Testis (tissue), 3 donors: ENCODE results near the gene HLCS. TPM values are rescaled to one million over a fixed set of nuclear protein-coding genes. Genes with fewer than 3 reads are reported as not detected.

Source experiments
- DNase-seq: peaks from one replicate; pipeline ENCODE4 v3.0.0-alpha.2; 2019
- H3K27ac ChIP-seq, 2 donors: fragments of 200-600 bp; sonication (generic); one replicate each; pipeline ENCODE4 v1.5.1; 2019
- H3K27me3 ChIP-seq: fragments of 200-600 bp; sonication (generic); one replicate; pipeline ENCODE4 v1.5.1; 2019
- H3K36me3 ChIP-seq: fragments of 200-600 bp; sonication (generic); one replicate; pipeline ENCODE4 v1.5.1; 2017; ENCODE audit warnings: low read depth; ENCODE audit errors: missing control alignments
- H3K4me1 ChIP-seq: fragments of 200-600 bp; sonication (generic); one replicate; pipeline ENCODE4 v1.5.1; 2019
- H3K4me3 ChIP-seq, 2 donors: fragments of 200-600 bp; sonication (generic); one replicate each; pipeline ENCODE4 v1.5.1; 2017 to 2019
- H3K9me3 ChIP-seq: fragments of 200-600 bp; sonication (generic); one replicate; pipeline ENCODE4 v1.5.1; 2017
- POLR2A ChIP-seq: fragments of 450-650 bp; IDR thresholded peaks from one replicate; pipeline ENCODE4 v1.6.1; 2017; ENCODE audit warnings: antibody characterized with exemption, mild to moderate bottlenecking, moderate library complexity
- WGBS, 2 donors: methylation state at CpG; one replicate each; pipeline ENCODE4 v1.1.5; 2018; 5-methylcytosine and 5-hydroxymethylcytosine counted together
- intact Hi-C: fragments of 100-400 bp; cut with DNase I; formaldehyde crosslinking; loops from one replicate; pipeline ENCODE4 v1.15.1; 2023; ENCODE audit warnings: low total_unique reads
- polyA plus RNA-seq: library from polyadenylated mRNA; stranded (reverse); fragments of 350-450 nt; fragmentation: Illumina TruSeq; extraction: RNeasy Lipid Tissue Mini Kit (QIAGEN cat#74804); gene quantifications from one replicate; pipeline ENCODE4 v1.2.3, GENCODE V29; 2014; ENCODE audit warnings: low read depth, low replicate concordance; ENCODE audit not compliant: insufficient read depth
- total RNA-seq, 2 donors: library from RNA; depleted of rRNA; stranded (reverse); fragments of >200 nt; gene quantifications; one replicate each; pipeline ENCODE4 v1.2.3, GENCODE V29; 2016
- TF ChIP-seq, protein P1 (sequence below), 3 experiments: fragments of 450-650 bp in 2 of 3; fragments of 200-600 bp in 1 of 3; sonication (generic) in 1 of 3; IDR thresholded peaks; one replicate each; pipeline ENCODE4 v1.5.1; 2016 to 2019; ENCODE audit warnings: antibody characterized with exemption in 3 of 3, mild to moderate bottlenecking in 2 of 3, moderate library complexity in 1 of 3

Gene HLCS
- total and polyA plus RNA-seq, 3 donors from 2014 or later: 19.5 to 38.1 (median 30.1) TPM

- TF ChIP-seq, protein P1, sequence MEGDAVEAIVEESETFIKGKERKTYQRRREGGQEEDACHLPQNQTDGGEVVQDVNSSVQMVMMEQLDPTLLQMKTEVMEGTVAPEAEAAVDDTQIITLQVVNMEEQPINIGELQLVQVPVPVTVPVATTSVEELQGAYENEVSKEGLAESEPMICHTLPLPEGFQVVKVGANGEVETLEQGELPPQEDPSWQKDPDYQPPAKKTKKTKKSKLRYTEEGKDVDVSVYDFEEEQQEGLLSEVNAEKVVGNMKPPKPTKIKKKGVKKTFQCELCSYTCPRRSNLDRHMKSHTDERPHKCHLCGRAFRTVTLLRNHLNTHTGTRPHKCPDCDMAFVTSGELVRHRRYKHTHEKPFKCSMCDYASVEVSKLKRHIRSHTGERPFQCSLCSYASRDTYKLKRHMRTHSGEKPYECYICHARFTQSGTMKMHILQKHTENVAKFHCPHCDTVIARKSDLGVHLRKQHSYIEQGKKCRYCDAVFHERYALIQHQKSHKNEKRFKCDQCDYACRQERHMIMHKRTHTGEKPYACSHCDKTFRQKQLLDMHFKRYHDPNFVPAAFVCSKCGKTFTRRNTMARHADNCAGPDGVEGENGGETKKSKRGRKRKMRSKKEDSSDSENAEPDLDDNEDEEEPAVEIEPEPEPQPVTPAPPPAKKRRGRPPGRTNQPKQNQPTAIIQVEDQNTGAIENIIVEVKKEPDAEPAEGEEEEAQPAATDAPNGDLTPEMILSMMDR (IDR thresholded peaks at IDR 0.05): no peak
- TF ChIP-seq POLR2A: no peak
- no peak overlapping the region for H3K27ac ChIP-seq
- no peak for DNase-seq
- H3K4me3 ChIP-seq: no peak overlapping the region
- H3K36me3 ChIP-seq: no peaks in the 10 kb centered on the region
- 89 to 97% methylated on average over 4 of the region's 4 CpGs for WGBS, 2 donors
- H3K27me3 ChIP-seq: no peaks in the 10 kb centered on the region
- no peaks in the 10 kb centered on the region for H3K9me3 ChIP-seq
- intact Hi-C loops: no loop called here
- no peaks in the 10 kb centered on the region for H3K4me1 ChIP-seq
Observed at GRCh38 chr21:36800734-36801133, 165.7 kb downstream of the HLCS start.

DNA sequence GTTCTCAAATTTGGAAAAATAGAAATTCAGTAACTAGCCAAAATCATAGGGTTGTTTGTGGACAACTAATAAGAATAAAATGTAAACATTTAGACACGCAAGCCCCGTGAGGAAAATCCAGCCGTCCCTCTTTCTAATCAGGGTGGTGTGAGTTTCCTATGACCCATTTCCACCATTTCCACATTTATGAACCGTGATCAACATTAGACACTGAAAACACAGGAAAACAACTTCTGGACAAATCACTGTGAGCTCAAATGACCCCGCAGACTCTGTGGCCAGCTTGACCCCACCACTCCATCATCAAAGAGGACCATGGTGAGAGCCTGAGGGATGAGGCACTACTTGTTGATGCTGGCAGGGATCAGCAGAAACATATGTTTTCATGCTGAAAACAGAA lies 166.6 kb downstream of the HLCS start:
- Histone ChIP-seq H3K4me1 (no peaks in the 10 kb centered on the region), H3K27me3 (no peaks in the 10 kb centered on the region), H3K36me3 (no peaks in the 10 kb centered on the region), H3K27ac (no peak overlapping the region), H3K9me3 (no peaks in the 10 kb centered on the region), H3K4me3 (no peak overlapping the region)
- intact Hi-C loops: no loop called here
- no peak for TF ChIP-seq POLR2A
- TF ChIP-seq, protein P1 (IDR thresholded peaks at IDR 0.05): no peak
- 86 to 93% methylated on average over 5 of the region's 5 CpGs for WGBS, 2 donors
- DNase-seq: no peak

DNA sequence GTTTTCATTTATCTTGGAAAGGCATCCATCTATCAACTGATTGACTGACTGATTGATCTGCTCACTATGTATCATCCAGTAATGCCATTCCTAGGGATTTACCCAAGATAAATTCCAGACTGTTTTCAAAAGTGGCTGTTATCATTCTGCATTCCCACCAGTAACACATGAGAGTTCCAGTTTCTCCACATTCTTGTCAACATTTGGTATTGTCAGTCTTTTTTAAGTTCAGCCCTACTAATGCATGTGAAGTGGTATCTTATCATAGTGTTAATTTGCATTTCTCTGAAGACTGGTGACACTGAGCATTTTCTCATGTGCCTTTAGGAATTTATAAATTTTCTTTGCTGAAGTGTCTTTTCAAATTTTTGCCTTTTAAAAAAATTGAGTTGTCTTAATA lies 168.0 kb downstream of the HLCS start:
- Histone ChIP-seq H3K27ac (no peak overlapping the region), H3K4me3 (no peak overlapping the region), H3K4me1 (no peaks in the 10 kb centered on the region), H3K27me3 (no peaks in the 10 kb centered on the region), H3K36me3 (no peaks in the 10 kb centered on the region), H3K9me3 (no peaks in the 10 kb centered on the region)
- no peak for DNase-seq
- no peak for TF ChIP-seq POLR2A
- TF ChIP-seq, protein P1 (IDR thresholded peaks at IDR 0.05): no peak
- intact Hi-C loops: no loop called here

GRCh38 chr21:36796070-36796469 lies 170.4 kb downstream of the HLCS start:
- Histone ChIP-seq H3K9me3 (no peaks in the 10 kb centered on the region), H3K27ac (no peak overlapping the region), H3K4me1 (no peaks in the 10 kb centered on the region), H3K4me3 (no peak overlapping the region), H3K27me3 (no peaks in the 10 kb centered on the region), H3K36me3 (no peaks in the 10 kb centered on the region)
- no peak for TF ChIP-seq POLR2A
- TF ChIP-seq, protein P1 (IDR thresholded peaks at IDR 0.05): no peak
- WGBS, 2 donors: 93 to 96% methylated on average over 2 of the region's 2 CpGs
- DNase-seq: no peak
- intact Hi-C loops: no loop called here

DNA sequence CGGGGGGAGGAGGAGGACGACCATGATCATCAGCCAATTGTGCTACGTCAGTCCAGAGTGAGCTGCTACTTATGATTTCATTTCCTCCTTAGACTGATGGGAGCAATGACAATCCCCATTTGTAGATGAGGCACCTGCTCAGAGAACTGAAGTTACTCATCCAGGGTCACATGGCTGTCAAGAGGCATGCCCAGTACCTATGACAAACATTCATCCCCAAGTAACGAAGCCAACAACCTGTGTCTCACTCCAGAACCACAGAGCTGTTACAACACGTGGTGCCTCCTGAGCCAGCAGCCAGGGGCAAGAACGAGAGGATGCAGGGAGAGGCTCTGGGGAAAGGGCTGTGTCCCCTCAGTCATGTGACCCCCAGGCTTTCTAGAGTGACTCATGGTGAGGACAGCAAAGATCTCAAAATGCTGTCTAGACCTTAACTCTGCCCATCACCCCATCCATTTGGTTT lies 173.9 kb downstream of the HLCS start:
- Histone ChIP-seq H3K27ac (no peak overlapping the region), H3K4me1 (no peaks in the 10 kb centered on the region), H3K36me3 (no peaks in the 10 kb centered on the region), H3K27me3 (no peaks in the 10 kb centered on the region), H3K4me3 (no peak overlapping the region), H3K9me3 (no peaks in the 10 kb centered on the region)
- TF ChIP-seq, protein P1 (IDR thresholded peaks at IDR 0.05): no peak
- TF ChIP-seq POLR2A: no peak
- intact Hi-C loops: no loop called here
- DNase-seq: no peak
- 87 to 91% methylated on average over 6 of the region's 6 CpGs for whole genome bisulfite sequencing, 2 donors
